ENCODE measurements around the gene NUFIP2. TPM values are rescaled to one million over a fixed set of nuclear protein-coding genes. Genes with fewer than 3 reads are reported as not detected.

Gene NUFIP2
- total and polyA plus RNA-seq, 2 donors (not counting 3 experiments of a cell fraction or from before 2014, with no cell fraction given) = 27.2 to 51.1 TPM

GRCh38 chr17:29331075-29331707, 37.2 kb upstream of the NUFIP2 start:
- no peak for TF ChIP-seq JUN (IDR thresholded peaks at IDR 0.05; ENCODE audit: borderline replicate concordance, insufficient read depth, insufficient read length, low read depth)
- no peak for TF ChIP-seq MYC (IDR thresholded peaks at IDR 0.05; ENCODE audit: low read depth, low read length)
- TF ChIP-seq POLR2A (IDR thresholded peaks at IDR 0.05; ENCODE audit: low read depth, low read length) = no peak
- TF ChIP-seq, protein P1, sequence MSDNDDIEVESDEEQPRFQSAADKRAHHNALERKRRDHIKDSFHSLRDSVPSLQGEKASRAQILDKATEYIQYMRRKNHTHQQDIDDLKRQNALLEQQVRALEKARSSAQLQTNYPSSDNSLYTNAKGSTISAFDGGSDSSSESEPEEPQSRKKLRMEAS (IDR thresholded peaks at IDR 0.05; ENCODE audit: insufficient read depth, insufficient read length) = no peak
- no peak for TF ChIP-seq FOS (IDR thresholded peaks at IDR 0.05; ENCODE audit: borderline replicate concordance, insufficient read depth, low read length)
- TF ChIP-seq POLR2AphosphoS5 (IDR thresholded peaks at IDR 0.05; ENCODE audit: insufficient read depth, low read depth, low read length) = no peak
- TF ChIP-seq GATA2 (IDR thresholded peaks at IDR 0.05; ENCODE audit: insufficient read depth, insufficient read length, low read depth, low read length) = no peak
- TF ChIP-seq, protein P2, sequence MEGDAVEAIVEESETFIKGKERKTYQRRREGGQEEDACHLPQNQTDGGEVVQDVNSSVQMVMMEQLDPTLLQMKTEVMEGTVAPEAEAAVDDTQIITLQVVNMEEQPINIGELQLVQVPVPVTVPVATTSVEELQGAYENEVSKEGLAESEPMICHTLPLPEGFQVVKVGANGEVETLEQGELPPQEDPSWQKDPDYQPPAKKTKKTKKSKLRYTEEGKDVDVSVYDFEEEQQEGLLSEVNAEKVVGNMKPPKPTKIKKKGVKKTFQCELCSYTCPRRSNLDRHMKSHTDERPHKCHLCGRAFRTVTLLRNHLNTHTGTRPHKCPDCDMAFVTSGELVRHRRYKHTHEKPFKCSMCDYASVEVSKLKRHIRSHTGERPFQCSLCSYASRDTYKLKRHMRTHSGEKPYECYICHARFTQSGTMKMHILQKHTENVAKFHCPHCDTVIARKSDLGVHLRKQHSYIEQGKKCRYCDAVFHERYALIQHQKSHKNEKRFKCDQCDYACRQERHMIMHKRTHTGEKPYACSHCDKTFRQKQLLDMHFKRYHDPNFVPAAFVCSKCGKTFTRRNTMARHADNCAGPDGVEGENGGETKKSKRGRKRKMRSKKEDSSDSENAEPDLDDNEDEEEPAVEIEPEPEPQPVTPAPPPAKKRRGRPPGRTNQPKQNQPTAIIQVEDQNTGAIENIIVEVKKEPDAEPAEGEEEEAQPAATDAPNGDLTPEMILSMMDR (IDR thresholded peaks at IDR 0.05; ENCODE audit: extremely low read depth in 1 of 2, insufficient read depth in 1 of 2, low read depth in 1 of 2, low read length in 2 of 2) = no peak
- no peak for TF ChIP-seq EZH2 (IDR thresholded peaks at IDR 0.05; ENCODE audit: borderline replicate concordance, low read depth, low read length, severe bottlenecking)
- FAIRE-seq (no peak), DNase-seq (ENCODE audit: low read depth, low spot score) (no peak)
- no peaks in the 10 kb centered on the region for H3K9me1 ChIP-seq (replicated peaks; ENCODE audit: control insufficient read depth, extremely low read depth, insufficient read depth, low read length)
- H3K4me1 ChIP-seq (ENCODE audit: control insufficient read depth, extremely low read depth, insufficient read depth, low read length) = no peaks in the 10 kb centered on the region
- POLR2A ChIA-PET = no interaction called here
- CTCF ChIA-PET = interaction anchor here (0.5 to 0.9 kb wide), 2 partner anchors 182 to 190 kb away, joined by 3 read pairs; no protein-coding TSS in a partner anchor
- H4K20me1 ChIP-seq (replicated peaks; ENCODE audit: control insufficient read depth, extremely low read depth, insufficient read depth, low read length) = no peaks in the 10 kb centered on the region
- peaks cover 0 to 1% of the 10 kb centered on the region in 2 experiments for H3K27me3 ChIP-seq (ENCODE audit: control insufficient read depth in 2 of 2, insufficient read depth in 2 of 2, low read length in 2 of 2)
- dilution Hi-C loops (cut with MboI; ENCODE audit: extremely low pct_ligation_motif_present, low sequenced_read_pairs) = no loop called here
- H3K9ac ChIP-seq (replicated peaks; ENCODE audit: extremely low read depth, insufficient read depth, low read length) = no peak overlapping the region
- H3K4me2 ChIP-seq (ENCODE audit: insufficient read depth, low read length) = no peak overlapping the region
- intact Hi-C loops (cut with micrococcal nuclease) = no loop called here
- no TSS peak for BruUV-seq (replicated peaks)
- H3K9me3 ChIP-seq (replicated peaks; ENCODE audit: control insufficient read depth, insufficient read depth, low read length) = no peaks in the 10 kb centered on the region
- H3K4me3 ChIP-seq (replicated peaks in 1 of 3; ENCODE audit: insufficient read depth in 1 of 3, low read depth in 1 of 3, low read length in 3 of 3) = no peak overlapping the region
- H3K36me3 ChIP-seq (ENCODE audit: control insufficient read depth in 2 of 2, extremely low read depth in 1 of 2, insufficient read depth in 2 of 2, low read length in 2 of 2) = no peaks in the 10 kb centered on the region
- H3K27ac ChIP-seq (ENCODE audit: insufficient read depth, low read depth, low read length) = no peak overlapping the region
- H2AFZ ChIP-seq (ENCODE audit: low read depth, low read length) = no peak overlapping the region
- no peaks in the 10 kb centered on the region for H3K79me2 ChIP-seq (ENCODE audit: control insufficient read depth, insufficient read depth, low read length)
